Subcutaneous adipose tissue (tissue), 4 donors: ENCODE data around the gene ADGRL2. TPM values are rescaled to one million over a fixed set of nuclear protein-coding genes. Genes with fewer than 3 reads are reported as not detected.

ENCODE experiments used
- total RNA-seq, 4 donors: library from RNA; depleted of rRNA; stranded (reverse); fragments of >200 nt; gene quantifications; one replicate each; pipeline ENCODE4 v1.1.0, GENCODE V29; 2016
- TF ChIP-seq, protein P1 (sequence below): fragments of 450-650 bp; IDR thresholded peaks from one replicate; pipeline ENCODE4 v1.5.1; 2016; ENCODE audit warnings: low read depth, mild to moderate bottlenecking, control low read depth, antibody characterized with exemption, moderate library complexity

ADGRL2 gene
- total RNA-seq, 4 donors from 2014 or later = 59.7 to 74.2 (median 69.0) TPM

DNA sequence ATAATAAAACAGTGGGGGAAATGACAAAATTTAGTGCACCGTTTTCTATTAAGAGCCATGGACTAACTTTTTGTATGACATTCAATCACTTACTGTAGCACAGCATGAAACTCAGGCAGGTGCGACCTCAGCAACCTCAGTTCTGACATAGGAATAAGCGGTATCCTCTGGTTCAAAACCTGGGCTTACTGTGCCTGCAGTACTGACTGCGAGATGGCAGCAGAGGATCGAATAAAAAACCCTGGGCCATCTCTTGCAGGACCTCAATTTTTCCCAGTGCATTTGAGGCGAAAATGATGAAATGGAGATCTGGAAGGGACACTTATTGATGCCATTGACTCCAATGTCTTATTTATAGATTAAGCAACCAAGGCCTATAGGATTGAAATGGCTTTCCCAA is 214.7 kb downstream of the ADGRL2 start:
- TF ChIP-seq, protein P1, sequence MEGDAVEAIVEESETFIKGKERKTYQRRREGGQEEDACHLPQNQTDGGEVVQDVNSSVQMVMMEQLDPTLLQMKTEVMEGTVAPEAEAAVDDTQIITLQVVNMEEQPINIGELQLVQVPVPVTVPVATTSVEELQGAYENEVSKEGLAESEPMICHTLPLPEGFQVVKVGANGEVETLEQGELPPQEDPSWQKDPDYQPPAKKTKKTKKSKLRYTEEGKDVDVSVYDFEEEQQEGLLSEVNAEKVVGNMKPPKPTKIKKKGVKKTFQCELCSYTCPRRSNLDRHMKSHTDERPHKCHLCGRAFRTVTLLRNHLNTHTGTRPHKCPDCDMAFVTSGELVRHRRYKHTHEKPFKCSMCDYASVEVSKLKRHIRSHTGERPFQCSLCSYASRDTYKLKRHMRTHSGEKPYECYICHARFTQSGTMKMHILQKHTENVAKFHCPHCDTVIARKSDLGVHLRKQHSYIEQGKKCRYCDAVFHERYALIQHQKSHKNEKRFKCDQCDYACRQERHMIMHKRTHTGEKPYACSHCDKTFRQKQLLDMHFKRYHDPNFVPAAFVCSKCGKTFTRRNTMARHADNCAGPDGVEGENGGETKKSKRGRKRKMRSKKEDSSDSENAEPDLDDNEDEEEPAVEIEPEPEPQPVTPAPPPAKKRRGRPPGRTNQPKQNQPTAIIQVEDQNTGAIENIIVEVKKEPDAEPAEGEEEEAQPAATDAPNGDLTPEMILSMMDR = no peak

DNA sequence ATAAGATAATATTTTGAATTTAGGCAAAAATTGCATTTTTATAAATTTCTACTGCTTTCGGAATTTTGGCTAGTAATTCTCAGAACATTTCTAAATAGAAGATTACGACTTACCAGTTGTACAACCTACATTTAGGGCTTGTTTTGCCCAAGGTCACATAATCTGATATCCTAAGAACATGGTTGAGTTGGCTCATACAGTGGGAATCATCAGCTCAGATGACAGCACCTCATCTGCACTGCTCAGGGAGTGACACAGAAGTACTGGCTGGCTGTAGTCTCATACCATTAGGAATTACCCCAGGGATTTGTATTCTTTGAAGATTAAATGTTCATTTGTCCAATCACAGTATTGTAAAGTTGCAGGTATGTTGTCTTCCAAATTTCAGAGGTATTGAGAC is 217.6 kb downstream of the ADGRL2 start:
- TF ChIP-seq, protein P1 = no peak

DNA sequence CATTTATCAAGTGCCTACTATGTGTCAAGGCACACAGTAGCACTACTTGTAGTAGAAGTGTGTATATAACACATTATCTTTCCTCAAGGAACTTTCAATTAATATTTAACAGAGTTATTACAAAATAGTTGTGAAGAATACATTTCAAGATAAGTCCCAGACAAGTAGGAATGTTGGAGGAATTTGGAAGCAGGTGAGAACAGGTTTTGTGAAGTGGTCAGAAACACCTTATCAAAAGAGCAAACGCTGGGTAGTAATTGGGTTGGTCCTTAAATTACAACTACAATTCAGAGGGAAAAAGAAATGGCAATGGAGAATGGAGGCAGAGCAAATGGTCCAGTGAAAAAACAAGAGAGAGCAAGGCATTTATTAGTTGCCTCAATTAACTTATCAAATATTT is 218.8 kb downstream of the ADGRL2 start:
- TF ChIP-seq, protein P1 = no peak

DNA sequence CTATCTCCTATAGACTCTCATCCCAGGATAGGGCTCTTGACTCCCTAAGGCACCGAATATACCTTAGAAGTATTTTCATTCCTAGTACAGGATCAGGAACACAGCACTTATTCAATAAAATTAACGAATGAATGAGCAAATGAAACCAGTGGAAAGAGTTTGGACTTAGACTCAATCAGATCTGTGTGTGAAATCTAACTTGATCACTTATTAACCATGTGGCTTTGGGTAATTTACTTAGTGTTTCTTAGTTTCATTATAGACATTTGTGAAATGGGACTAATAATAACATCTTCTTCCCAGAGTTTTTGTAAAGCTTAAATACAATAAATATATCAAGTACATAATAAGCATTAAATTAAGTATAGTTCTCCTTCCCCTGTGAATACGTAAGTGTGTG is 230.1 kb downstream of the ADGRL2 start:
- TF ChIP-seq, protein P1 = no peak

DNA sequence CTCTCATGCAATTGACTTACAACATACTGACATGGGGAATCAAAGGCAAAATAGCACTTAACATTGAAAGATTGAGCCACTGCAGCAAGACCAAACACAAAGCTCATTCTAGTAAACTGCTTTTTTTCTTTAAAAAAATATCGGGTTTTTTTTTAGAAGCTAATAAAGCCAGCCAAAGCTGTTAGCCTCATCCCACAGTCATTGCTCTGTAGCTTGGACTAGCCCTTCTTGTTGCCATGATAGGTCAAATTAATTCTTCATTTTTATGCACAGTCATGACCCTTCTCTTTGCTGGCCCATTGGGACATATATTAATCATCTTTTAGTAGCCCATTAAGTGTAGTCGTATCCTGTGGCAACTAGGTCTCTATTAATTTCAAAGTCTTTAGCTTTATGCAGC is 231.3 kb downstream of the ADGRL2 start:
- TF ChIP-seq, protein P1 = no peak

DNA sequence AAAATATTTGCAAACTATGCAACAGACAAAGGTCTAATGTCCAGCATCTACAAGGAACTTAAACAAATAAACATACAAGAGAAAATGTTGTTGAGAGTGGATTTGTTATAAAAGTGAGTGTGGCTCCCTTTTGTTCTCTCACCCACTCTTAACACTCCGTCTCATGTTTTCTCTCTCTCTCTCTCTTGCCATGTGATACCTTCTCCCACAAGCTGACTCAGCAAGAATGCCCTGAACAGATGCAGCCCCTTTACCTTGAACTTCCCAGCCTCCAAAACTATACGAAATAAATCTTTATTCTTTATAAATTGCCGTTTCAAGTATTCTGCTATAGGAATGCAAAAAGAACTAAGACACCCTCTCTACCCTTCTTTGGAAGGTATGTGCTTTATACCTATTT is 234.1 kb downstream of the ADGRL2 start:
- TF ChIP-seq, protein P1 = no peak
